Stimulated activated naive CD8-positive, alpha-beta T cell treated with anti-CD3 and anti-CD28 coated beads, Interleukin-15, Interleukin-2, amounts not matched to agents 100 U/mL and 50 U/mL, for 24 hours (primary cell): Measurements from ENCODE around the gene DPY19L3.

Source experiments
- ATAC-seq: fragments of 150-1000 bp; cut with Tn5 transposase; one replicate; pipeline ENCODE4 v1.10.0; 2021
- DNase-seq: peaks from one replicate; pipeline ENCODE4 v3.0.0; 2021

The DPY19L3 gene

GRCh38 chr19:32522967-32523366 is 117.4 kb downstream of the DPY19L3 start:
- ATAC-seq (no peak), DNase-seq (no peak)

DNA sequence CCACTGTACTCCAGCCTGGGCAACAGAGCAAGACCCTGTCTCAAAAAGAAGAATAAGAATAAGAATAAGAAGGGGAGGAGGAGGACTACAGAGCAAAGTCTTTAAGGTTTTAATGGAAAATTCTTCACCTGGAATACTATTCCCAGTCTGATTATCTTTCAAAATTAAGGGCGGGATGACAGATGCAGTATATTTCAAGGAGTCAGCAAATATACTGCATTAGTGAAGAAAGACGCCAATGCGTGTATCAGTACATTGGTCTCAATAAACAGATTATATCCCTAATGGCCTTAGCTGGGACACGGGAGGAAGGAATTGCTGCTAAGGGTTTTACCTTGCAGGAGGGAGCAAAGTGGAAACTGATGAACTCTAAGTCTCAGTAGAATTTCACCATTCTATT is 121.3 kb downstream of the DPY19L3 start:
- ATAC-seq, result no peak
- no peak for DNase-seq

DNA sequence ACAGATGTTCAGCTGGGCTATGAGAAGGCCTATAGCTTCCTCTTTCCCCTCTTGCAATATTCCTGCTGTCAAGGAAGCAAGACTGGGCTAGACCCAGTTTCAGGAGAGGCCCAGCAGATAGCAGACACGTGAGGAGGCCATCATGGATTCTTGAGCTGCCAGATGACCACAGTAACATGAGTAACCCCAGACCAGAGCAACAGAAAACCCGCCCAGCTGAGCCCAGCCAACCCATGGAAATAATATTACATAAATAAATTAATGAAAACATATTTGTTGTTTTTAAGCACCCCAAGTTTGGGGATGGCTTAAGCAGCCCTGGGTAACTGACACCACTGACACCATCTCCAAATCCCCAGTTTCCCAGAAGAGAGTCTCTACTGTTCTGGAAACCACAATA is 125.2 kb downstream of the DPY19L3 start:
- ATAC-seq, result no peak
- no peak for DNase-seq

DNA sequence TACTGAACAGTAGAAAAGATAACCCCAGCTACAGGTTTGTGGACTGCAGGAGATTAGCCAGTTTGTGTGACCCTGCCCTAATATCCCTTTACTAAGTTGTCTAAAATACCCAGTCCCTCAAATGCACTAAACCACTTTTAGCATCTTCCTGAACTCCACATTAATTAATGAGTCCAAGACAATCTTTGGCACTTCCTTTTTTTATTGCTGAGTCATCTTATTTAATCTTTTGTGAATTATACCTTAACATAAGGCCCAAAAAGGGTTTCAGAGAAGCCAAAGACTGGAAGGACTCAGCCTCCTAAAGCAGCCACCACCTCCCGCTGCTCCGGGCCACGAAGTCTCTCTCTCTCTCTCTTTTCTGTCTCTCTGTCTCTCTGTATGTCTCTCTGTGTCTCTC is 126.7 kb downstream of the DPY19L3 start:
- DNase-seq, result no peak
- ATAC-seq, result no peak
